Psoas muscle (tissue), 8 donors: ENCODE measurements around the gene ALG1L2. TPM values are rescaled to one million over a fixed set of nuclear protein-coding genes. Genes with fewer than 3 reads are reported as not detected.
A peak's percentile ranks its signal among the peaks of the same experiment; 100 is the strongest.
"Not testable (repeated sequence)": the region's sequence is repeated elsewhere in the genome, so short reads cannot be mapped to it uniquely, and the experiment has no call there.

Experiments
- ATAC-seq, 4 donors: fragments of 200-7000 bp; cut with Tn5 transposase; one replicate each; pipeline ENCODE4 v1.9.1; 2020; ENCODE audit warnings: moderate library complexity in 3 of 4, mild to moderate bottlenecking in 2 of 4
- DNase-seq, 2 donors: peaks; one replicate each; pipeline ENCODE4 v3.0.0-alpha.2; 2020
- H3K27ac ChIP-seq: fragments of 200-600 bp; one replicate; pipeline ENCODE4 v1.8.0; 2022
- H3K27me3 ChIP-seq, 3 donors: fragments of 200-600 bp in 1 of 3; one replicate each; pipeline versions ENCODE4 v1.6.1 to v1.8.0; 2013 to 2022; ENCODE audit warnings: low read length in 2 of 3, mild to moderate bottlenecking in 2 of 3, moderate library complexity in 1 of 3; ENCODE audit not compliant: insufficient read depth in 3 of 3
- H3K36me3 ChIP-seq, 2 donors: fragments of 200-600 bp in 1 of 2; one replicate each; pipeline versions ENCODE4 v1.6.1 to v1.8.0; 2013 to 2022; ENCODE audit warnings: low read depth in 1 of 2, mild to moderate bottlenecking in 1 of 2, moderate library complexity in 1 of 2; ENCODE audit not compliant: insufficient read depth in 1 of 2
- H3K4me1 ChIP-seq: fragments of 200-600 bp; one replicate; pipeline ENCODE4 v1.8.0; 2022
- H3K4me3 ChIP-seq: fragments of 200-600 bp; one replicate; pipeline ENCODE4 v1.8.0; 2022; ENCODE audit warnings: mild to moderate bottlenecking
- H3K9me3 ChIP-seq: fragments of 200-600 bp; one replicate; pipeline ENCODE4 v1.8.0; 2022
- WGBS, 3 donors: extraction: QIAGEN DNeasy Blood & Tissue Kit; methylation state at CpG; one replicate each; pipeline versions ENCODE4 v1.1.6 to v1.1.7; 2013; 5-methylcytosine and 5-hydroxymethylcytosine counted together
- intact Hi-C, 2 donors: fragments of 100-400 bp; cut with DNase I; formaldehyde crosslinking; loops; one replicate each; pipeline versions ENCODE4 v1.11.0 to v1.14.2; 2022
- polyA plus RNA-seq, 3 donors: library from polyadenylated mRNA; stranded (reverse); fragments of 200-250 nt; gene quantifications; one replicate each; pipeline ENCODE4 v1.2.3, GENCODE V29; 2013
- total RNA-seq, 4 donors: library from RNA; stranded (reverse); fragmentation: NEBNext Ultra II Directional in 2 of 4; extraction: Animal tissue kit (Norgen Biotek cat#: 25700) in 2 of 4; gene quantifications; one replicate each; pipeline versions ENCODE4 v1.2.1 to v1.2.4, GENCODE V29; 2021 to 2023
- TF ChIP-seq, protein P1 (sequence below): fragments of 200-600 bp; IDR thresholded peaks from one replicate; pipeline ENCODE4 v1.8.0; 2022; ENCODE audit warnings: antibody characterized with exemption
- donor health status: healthy with polysubstance abuse.
- donor health status: DM: no; HTN: no; CAD: no; lungs with moderate emphysema.
- donor health status: Bipolar disorder and iron deficiency.
- donor health status: healthy.
- donor health status: DM: yes; HTN: yes; CAD: no.
- donor health status: DM: no; HTN: no; CAD: no.
- donor health status: DM: no; HTN: no; CAD: no.
- donor health status: DM: yes; HTN: yes; CAD: no.

ALG1L2 gene
- total and polyA plus RNA-seq, 7 donors: not detected

DNA sequence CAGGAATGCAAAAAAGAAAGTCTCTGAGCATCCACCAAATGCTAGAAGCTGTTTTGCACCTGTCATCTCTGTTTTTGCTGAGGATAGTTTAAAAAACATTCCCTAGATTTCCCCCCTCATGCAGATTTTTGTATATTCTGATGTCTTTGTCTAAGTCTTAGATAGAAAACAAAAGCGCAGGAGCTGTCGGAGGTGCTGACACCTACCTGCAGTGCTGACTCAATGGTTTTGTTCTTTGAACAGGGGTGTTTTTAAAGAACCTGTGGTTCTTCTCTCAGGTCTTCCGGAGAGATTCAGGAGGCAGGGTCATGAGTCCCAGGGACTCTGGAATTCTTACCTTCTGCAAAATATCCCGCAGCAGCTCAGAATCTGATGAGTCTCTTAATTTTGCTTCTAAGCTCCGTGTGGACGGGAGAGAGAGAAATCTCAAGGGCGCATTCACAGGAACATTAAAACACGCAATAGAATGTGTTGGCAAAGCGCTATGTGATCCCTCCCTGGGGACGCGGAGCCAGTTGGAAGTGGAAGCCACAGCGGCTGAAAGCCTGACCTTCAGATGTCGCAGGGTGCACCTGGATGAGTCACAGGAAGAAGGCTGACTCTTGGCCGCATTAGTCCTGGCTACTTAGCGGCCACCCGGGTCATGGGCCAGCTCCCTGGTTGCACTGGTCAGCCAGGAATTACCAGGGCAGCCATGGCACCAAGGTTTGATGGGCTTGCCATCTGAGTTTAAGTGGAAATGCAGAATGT lies 27.4 kb downstream of the ALG1L2 start:
- H3K27ac ChIP-seq, DNase-seq, H3K27me3 ChIP-seq, ATAC-seq, H3K9me3 ChIP-seq, H3K4me3 ChIP-seq, H3K36me3 ChIP-seq, H3K4me1 ChIP-seq: not testable (repeated sequence)
- 53 to 65% (median 58%) methylated on average over 16 of the region's 16 CpGs for WGBS, 3 donors
- intact Hi-C loops: loop anchor here (5.0 kb wide), 1 partner anchor 167 kb away; no protein-coding TSS in a partner anchor

GRCh38 chr3:130110386-130111169 lies 28.9 kb downstream of the ALG1L2 start:
- WGBS, 3 donors: 6 to 9% (median 9%) methylated on average over 18 to 19 of the region's 19 CpGs
- not testable (repeated sequence) for ATAC-seq

DNA sequence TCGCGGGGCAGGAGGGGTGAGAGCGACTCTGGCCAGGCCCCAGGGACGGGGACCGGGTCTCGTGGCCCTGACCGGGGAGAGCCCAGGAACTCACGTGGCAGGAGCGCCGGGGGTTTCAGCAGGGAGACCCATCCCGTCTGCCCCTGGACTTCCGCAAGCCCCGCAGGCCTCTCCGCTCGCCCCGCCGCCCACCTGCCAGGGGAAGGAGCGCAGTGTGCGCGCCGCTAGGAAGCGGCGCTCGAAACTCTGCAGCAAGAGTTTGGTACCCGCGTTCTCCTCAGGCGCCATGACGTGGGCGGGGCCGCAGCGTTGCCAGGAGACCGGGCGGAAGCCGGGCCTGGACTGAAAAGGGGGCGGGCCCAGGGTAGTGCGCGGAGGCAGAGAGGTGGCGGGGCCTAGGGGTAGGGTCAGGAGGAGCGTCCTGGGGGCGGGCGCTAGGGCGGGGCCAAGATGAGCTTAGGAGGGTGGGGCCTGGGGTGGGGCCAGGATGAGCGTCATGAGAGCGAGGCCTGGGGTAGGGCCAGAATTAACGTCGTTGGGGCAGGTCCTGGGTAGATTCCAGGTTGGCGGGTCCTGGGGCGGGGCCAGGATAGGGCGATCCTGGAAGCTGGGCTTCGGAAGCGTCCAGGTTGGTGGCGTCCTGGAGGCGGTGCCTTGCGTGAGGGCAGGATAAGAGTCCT lies 29.7 kb downstream of the ALG1L2 start:
- intact Hi-C loops: no loop called here
- peak; percentile 100 for DNase-seq
- Histone ChIP-seq H3K9me3 (no peaks in the 10 kb centered on the region), H3K27ac (peak overlapping the region; percentile 76), H3K36me3 (no peaks in the 10 kb centered on the region), H3K4me3 (peak overlapping the region; percentile 84), H3K27me3 (no peaks in the 10 kb centered on the region), H3K4me1 (peaks cover 6% of the 10 kb centered on the region)
- TF ChIP-seq, protein P1, sequence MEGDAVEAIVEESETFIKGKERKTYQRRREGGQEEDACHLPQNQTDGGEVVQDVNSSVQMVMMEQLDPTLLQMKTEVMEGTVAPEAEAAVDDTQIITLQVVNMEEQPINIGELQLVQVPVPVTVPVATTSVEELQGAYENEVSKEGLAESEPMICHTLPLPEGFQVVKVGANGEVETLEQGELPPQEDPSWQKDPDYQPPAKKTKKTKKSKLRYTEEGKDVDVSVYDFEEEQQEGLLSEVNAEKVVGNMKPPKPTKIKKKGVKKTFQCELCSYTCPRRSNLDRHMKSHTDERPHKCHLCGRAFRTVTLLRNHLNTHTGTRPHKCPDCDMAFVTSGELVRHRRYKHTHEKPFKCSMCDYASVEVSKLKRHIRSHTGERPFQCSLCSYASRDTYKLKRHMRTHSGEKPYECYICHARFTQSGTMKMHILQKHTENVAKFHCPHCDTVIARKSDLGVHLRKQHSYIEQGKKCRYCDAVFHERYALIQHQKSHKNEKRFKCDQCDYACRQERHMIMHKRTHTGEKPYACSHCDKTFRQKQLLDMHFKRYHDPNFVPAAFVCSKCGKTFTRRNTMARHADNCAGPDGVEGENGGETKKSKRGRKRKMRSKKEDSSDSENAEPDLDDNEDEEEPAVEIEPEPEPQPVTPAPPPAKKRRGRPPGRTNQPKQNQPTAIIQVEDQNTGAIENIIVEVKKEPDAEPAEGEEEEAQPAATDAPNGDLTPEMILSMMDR: no peak
- peak; percentile 100 for ATAC-seq
- WGBS, 3 donors: 0% methylated on average over 44 to 54 of the region's 54 CpGs

More at GRCh38 chr3:130110386-130111169, 28.9 kb downstream of the ALG1L2 start:
- intact Hi-C loops, H3K9me3 ChIP-seq, DNase-seq, H3K4me1 ChIP-seq, H3K36me3 ChIP-seq, H3K27me3 ChIP-seq: not testable (repeated sequence)
- Histone ChIP-seq H3K27ac (peak overlapping the region; percentile 76), H3K4me3 (peak overlapping the region; percentile 84)

DNA sequence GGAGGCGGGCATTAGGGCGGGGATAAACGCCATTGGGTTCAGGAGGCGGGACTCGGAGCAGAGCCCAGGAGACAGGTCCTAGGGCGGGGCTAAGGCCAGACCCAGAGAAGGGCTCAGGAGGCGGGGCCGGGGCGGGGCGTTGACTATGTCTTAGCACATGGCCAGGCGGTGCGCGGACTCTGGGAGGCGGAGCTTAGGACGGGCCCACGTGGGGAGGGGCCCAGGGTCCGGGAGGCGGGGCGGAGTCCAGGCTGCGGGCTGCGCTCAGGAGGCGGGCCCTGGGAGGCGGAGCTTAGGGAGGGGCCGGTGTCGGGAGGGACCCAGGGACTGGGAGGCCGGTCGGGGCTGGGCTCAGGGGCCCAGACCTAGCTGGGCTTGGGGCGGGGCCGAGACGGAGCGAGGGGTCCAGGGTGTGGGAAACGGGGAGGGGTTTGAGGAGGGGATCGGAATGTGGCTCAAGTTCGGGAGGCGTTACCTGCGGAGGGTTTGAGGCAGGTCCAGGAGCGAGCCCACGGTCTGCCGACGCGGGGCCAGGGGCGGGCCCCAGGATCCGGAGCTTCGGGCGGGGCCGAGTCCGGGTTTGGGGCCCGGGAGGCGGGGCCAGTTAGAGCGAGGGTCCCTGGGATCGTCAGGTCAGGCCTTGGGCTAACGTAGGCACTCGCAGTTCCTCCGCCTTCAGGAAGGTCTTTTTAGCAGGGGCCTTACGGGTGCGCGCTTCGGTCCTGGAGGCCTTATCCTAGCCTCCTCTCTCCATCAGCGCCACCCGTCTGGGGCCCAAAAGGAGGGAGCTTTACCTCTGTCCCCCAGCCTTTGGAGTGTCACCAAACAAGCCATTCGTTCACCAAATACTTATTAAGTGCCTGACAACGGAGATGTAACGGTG lies 30.5 kb downstream of the ALG1L2 start:
- peak; percentile 99 to 100 for DNase-seq
- H3K27ac ChIP-seq: peak overlapping the region; percentile 76
- H3K4me1 ChIP-seq, H3K27me3 ChIP-seq, H3K36me3 ChIP-seq, H3K9me3 ChIP-seq, intact Hi-C loops: not testable (repeated sequence)
- peak; percentile 50 to 66 (median 65) for ATAC-seq
- 1% methylated on average over 37 to 63 of the region's 63 CpGs for WGBS, 3 donors
- peak overlapping the region; percentile 71 for H3K4me3 ChIP-seq

- Histone ChIP-seq H3K4me3 (peak overlapping the region; percentile 71), H3K27ac (peak overlapping the region; percentile 72)
- H3K36me3 ChIP-seq, H3K4me1 ChIP-seq, H3K27me3 ChIP-seq, intact Hi-C loops, H3K9me3 ChIP-seq, ATAC-seq, DNase-seq: not testable (repeated sequence)
- 9 to 29% (median 22%) methylated on average over 7 of the region's 7 CpGs for WGBS, 3 donors
Observed at GRCh38 chr3:130112748-130113073, 31.1 kb downstream of the ALG1L2 start.

- H3K27ac ChIP-seq, H3K9me3 ChIP-seq, ATAC-seq, H3K4me3 ChIP-seq, DNase-seq, H3K4me1 ChIP-seq, H3K36me3 ChIP-seq, intact Hi-C loops, H3K27me3 ChIP-seq: not testable (repeated sequence)
- 83 to 86% (median 85%) methylated on average over 2 of the region's 2 CpGs for WGBS, 3 donors
Observed at GRCh38 chr3:130115400-130115799, 33.8 kb downstream of the ALG1L2 start.
